ENCODE results near the gene DCAF8. TPM values are rescaled to one million over a fixed set of nuclear protein-coding genes. Genes with fewer than 3 reads are reported as not detected.

The DCAF8 gene
- total RNA-seq, 2 donors from 2014 or later: 103 to 121 TPM

GRCh38 chr1:160204526-160205241, 57.7 kb downstream of the DCAF8 start:
- no peaks in the 10 kb centered on the region for H3K27me3 ChIP-seq
- no peaks in the 10 kb centered on the region for H3K9me3 ChIP-seq
- peaks cover 0 to 47% of the 10 kb centered on the region in 2 donors for H3K4me1 ChIP-seq
- no peak for TF ChIP-seq CTCF (IDR thresholded peaks at IDR 0.05)
- peak overlapping the region; percentile 85 to 95 for H3K4me3 ChIP-seq
- no peaks in the 10 kb centered on the region for H3K36me3 ChIP-seq
- H3K27ac ChIP-seq: peak overlapping the region; percentile 95
- DNase-seq (ENCODE audit: low spot score): no peak

- Histone ChIP-seq H3K4me1 (peaks cover 0 to 8% of the 10 kb centered on the region in 2 donors), H3K9me3 (no peaks in the 10 kb centered on the region), H3K27ac (no peak overlapping the region), H3K4me3 (no peak overlapping the region), H3K36me3 (no peaks in the 10 kb centered on the region), H3K27me3 (no peaks in the 10 kb centered on the region)
- no peak for TF ChIP-seq CTCF (IDR thresholded peaks at IDR 0.05)
- no peak for DNase-seq (ENCODE audit: low spot score)
Measured at GRCh38 chr1:160200786-160201185, 61.6 kb downstream of the DCAF8 start.

GRCh38 chr1:160197231-160197630, 65.1 kb downstream of the DCAF8 start:
- no peak for TF ChIP-seq CTCF (IDR thresholded peaks at IDR 0.05)
- Histone ChIP-seq H3K4me3 (no peak overlapping the region), H3K9me3 (no peaks in the 10 kb centered on the region), H3K36me3 (no peaks in the 10 kb centered on the region), H3K4me1 (peaks cover 0 to 11% of the 10 kb centered on the region in 2 donors), H3K27ac (no peak overlapping the region), H3K27me3 (no peaks in the 10 kb centered on the region)
- DNase-seq (ENCODE audit: low spot score): no peak

- H3K4me3 ChIP-seq: no peak overlapping the region
- H3K27ac ChIP-seq: no peak overlapping the region
- no peaks in the 10 kb centered on the region for H3K9me3 ChIP-seq
- no peaks in the 10 kb centered on the region for H3K27me3 ChIP-seq
- H3K36me3 ChIP-seq: no peaks in the 10 kb centered on the region
- TF ChIP-seq CTCF (IDR thresholded peaks at IDR 0.05): no peak
- DNase-seq (ENCODE audit: low spot score): no peak
- H3K4me1 ChIP-seq: peaks cover 0 to 11% of the 10 kb centered on the region in 2 donors
Measured at GRCh38 chr1:160196143-160196542, 66.2 kb downstream of the DCAF8 start.

GRCh38 chr1:160194737-160195059, 67.7 kb downstream of the DCAF8 start:
- Histone ChIP-seq H3K4me3 (no peak overlapping the region), H3K4me1 (peaks cover 0 to 20% of the 10 kb centered on the region in 2 donors), H3K27me3 (no peaks in the 10 kb centered on the region), H3K9me3 (no peaks in the 10 kb centered on the region), H3K27ac (no peak overlapping the region), H3K36me3 (no peaks in the 10 kb centered on the region)
- DNase-seq (ENCODE audit: low spot score): no peak
- TF ChIP-seq CTCF (IDR thresholded peaks at IDR 0.05): no peak

All from right atrium auricular region (tissue), 2 donors.